Breast epithelium (tissue), 3 donors: ENCODE measurements around the gene AP2A1.

Experiments used
- CTCF ChIP-seq, 3 donors: fragments of 450-650 bp; IDR thresholded peaks; one replicate each; pipeline ENCODE4 v1.5.1; 2016 to 2017; ENCODE audit warnings: antibody characterized with exemption in 3 of 3, mild to moderate bottlenecking in 3 of 3, moderate library complexity in 3 of 3
- POLR2A ChIP-seq: fragments of 450-650 bp; IDR thresholded peaks from one replicate; pipeline ENCODE4 v1.6.1; 2016; ENCODE audit warnings: antibody characterized with exemption, mild to moderate bottlenecking, moderate library complexity
- POLR2AphosphoS5 ChIP-seq, 3 donors: sonication (generic); formaldehyde crosslinking; IDR thresholded peaks; one replicate each; pipeline ENCODE4 v1.6.1; 2017; ENCODE audit warnings: antibody characterized with exemption in 3 of 3

DNA sequence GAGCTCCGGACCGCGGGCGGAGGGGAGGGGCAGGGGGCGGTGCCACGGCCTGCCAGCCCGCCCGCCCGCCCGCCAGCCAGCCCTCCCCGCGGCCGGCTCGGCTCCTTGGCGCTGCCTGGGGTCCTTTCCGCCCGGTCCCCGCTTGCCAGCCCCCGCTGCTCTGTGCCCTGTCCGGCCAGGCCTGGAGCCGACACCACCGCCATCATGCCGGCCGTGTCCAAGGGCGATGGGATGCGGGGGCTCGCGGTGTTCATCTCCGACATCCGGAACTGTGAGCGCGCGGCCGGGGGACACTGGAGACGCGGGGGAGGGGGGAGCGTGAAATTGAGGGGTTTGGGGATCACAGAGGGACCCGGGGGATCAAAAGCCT lies at the start of gene AP2A1:
- TF ChIP-seq POLR2A (no peak), CTCF (IDR thresholded peaks at IDR 0.05) (no peak), POLR2AphosphoS5 (IDR thresholded peaks at IDR 0.05) (no peak)
